H1 (cell line): Measurements from ENCODE around the gene PRKACA. TPM values are rescaled to one million over a fixed set of nuclear protein-coding genes. Genes with fewer than 3 reads are reported as not detected.

ENCODE experiments used
- CTCF ChIA-PET: fragments of 300-600 bp; sonication (Branson Sonifier 250); formaldehyde crosslinking; loops from one replicate; lab custom pipeline; 2021; ENCODE audit not compliant: partially characterized antibody; lab: Charles Lee
- POLR2A ChIA-PET: fragments of 300-600 bp; sonication (Branson Sonifier 250); formaldehyde crosslinking; loops from one replicate; lab custom pipeline; 2021; ENCODE audit warnings: inconsistent platforms; ENCODE audit not compliant: partially characterized antibody; lab: Charles Lee
- DNase-seq, 2 experiments: peaks; one replicate each; pipeline versions ENCODE4 v3.0.0 to v3.0.0-alpha.2; 2010 to 2022; ENCODE audit warnings: low spot score in 2 of 2, low read depth in 1 of 2, mixed read lengths in 1 of 2
- FAIRE-seq: peaks from 2 replicates; lab custom pipeline; 2011; peaks lifted over from hg19 to GRCh38; lab: Jason Lieb, UNC
- H2AFZ ChIP-seq: 2 replicates; pipeline ENCODE4 v1.8.1; 2012; ENCODE audit warnings: low read length, inconsistent platforms
- H2AK5ac ChIP-seq: 2 replicates; pipeline ENCODE4 v1.6.1; 2013; ENCODE audit warnings: low read depth, low read length
- H2BK120ac ChIP-seq: replicated peaks from 2 replicates; pipeline ENCODE3; 2013; ENCODE audit warnings: low read depth, low read length, inconsistent platforms
- H2BK12ac ChIP-seq: 2 replicates; pipeline ENCODE4 v1.6.1; 2013; ENCODE audit warnings: low read depth, low read length
- H2BK15ac ChIP-seq: 2 replicates; pipeline ENCODE4 v1.6.1; 2013; ENCODE audit warnings: low read length
- H2BK20ac ChIP-seq: 2 replicates; pipeline ENCODE4 v1.6.1; 2013; ENCODE audit warnings: low read length
- H2BK5ac ChIP-seq: 2 replicates; pipeline ENCODE4 v1.6.1; 2013; ENCODE audit warnings: low read depth, low read length
- H3K14ac ChIP-seq: 2 replicates; pipeline ENCODE4 v1.6.1; 2013; ENCODE audit warnings: inconsistent platforms; ENCODE audit not compliant: insufficient read length
- H3K18ac ChIP-seq: 2 replicates; pipeline ENCODE4 v1.6.1; 2013; ENCODE audit warnings: low read length; ENCODE audit errors: extremely low read depth
- H3K23ac ChIP-seq: 2 replicates; pipeline ENCODE4 v1.6.1; 2013; ENCODE audit warnings: inconsistent platforms; ENCODE audit not compliant: insufficient read length
- H3K23me2 ChIP-seq: 2 replicates; pipeline ENCODE4 v1.6.1; 2013; ENCODE audit warnings: low read depth, low read length
- H3K27ac ChIP-seq: 2 replicates; pipeline ENCODE4 v1.6.1; 2011; ENCODE audit warnings: low read depth, low read length, inconsistent platforms
- H3K27me3 ChIP-seq, 4 experiments: replicated peaks in 1 of 4; 1 replicate in 1 of 4; 2 replicates in 3 of 4; pipeline versions ENCODE4 v1.6.1 to v1.8.1; 2011 to 2013; ENCODE audit warnings: low read length in 3 of 4, mild to moderate bottlenecking in 3 of 4, inconsistent platforms in 2 of 4, mixed read lengths in 2 of 4, moderate library complexity in 1 of 4; ENCODE audit not compliant: control insufficient read depth in 3 of 4, insufficient read depth in 3 of 4; ENCODE audit errors: extremely low read depth in 1 of 4
- H3K36me3 ChIP-seq, 4 experiments: 2 replicates each; pipeline versions ENCODE4 v1.6.1 to v1.8.1; 2011 to 2013; ENCODE audit warnings: mild to moderate bottlenecking in 4 of 4, low read length in 3 of 4, moderate library complexity in 2 of 4, control low read depth in 1 of 4, inconsistent platforms in 1 of 4; ENCODE audit not compliant: insufficient read depth in 4 of 4, control insufficient read depth in 2 of 4
- H3K4ac ChIP-seq: replicated peaks from 2 replicates; pipeline ENCODE3; 2013; ENCODE audit warnings: low read length, low read depth, mixed read lengths, inconsistent platforms; ENCODE audit not compliant: insufficient read length
- H3K4me1 ChIP-seq, 4 experiments: replicated peaks in 1 of 4; 1 replicate in 1 of 4; 2 replicates in 3 of 4; pipeline versions ENCODE4 v1.6.1 to v1.8.1; 2011 to 2013; ENCODE audit warnings: low read length in 3 of 4, inconsistent platforms in 2 of 4, mixed read lengths in 1 of 4; ENCODE audit not compliant: insufficient read depth in 4 of 4, control insufficient read depth in 3 of 4
- H3K4me2 ChIP-seq, 2 experiments: 2 replicates each; pipeline versions ENCODE4 v1.6.1 to v1.8.1; 2011 to 2013; ENCODE audit warnings: low read depth in 2 of 2, low read length in 2 of 2, control low read depth in 1 of 2, inconsistent platforms in 1 of 2, mild to moderate bottlenecking in 1 of 2; ENCODE audit not compliant: insufficient read depth in 1 of 2
- H3K4me3 ChIP-seq, 4 experiments: fragments of 200-600, 300-600 bp in 1 of 4; sonication (generic), shearing (Covaris generic), sonication (Bioruptor Twin) in 1 of 4; 2 replicates each; pipeline versions ENCODE4 v1.5.1 to v1.8.1; 2011 to 2016; ENCODE audit warnings: low read length in 4 of 4, low read depth in 3 of 4, control low read depth in 2 of 4, inconsistent platforms in 2 of 4, mild to moderate bottlenecking in 2 of 4, mixed read lengths in 1 of 4, moderate library complexity in 1 of 4; ENCODE audit not compliant: insufficient read depth in 2 of 4; ENCODE audit errors: extremely low read depth in 1 of 4
- H3K56ac ChIP-seq: replicated peaks from 2 replicates; pipeline ENCODE3; 2013; ENCODE audit warnings: low read depth, mild to moderate bottlenecking, mixed read lengths, low read length, inconsistent platforms; ENCODE audit not compliant: insufficient read length
- H3K79me1 ChIP-seq: 2 replicates; pipeline ENCODE4 v1.6.1; 2013; ENCODE audit warnings: low read depth, low read length, control low read depth
- H3K79me2 ChIP-seq, 2 experiments: 2 replicates each; pipeline versions ENCODE4 v1.6.1 to v1.8.1; 2012 to 2013; ENCODE audit warnings: low read length in 2 of 2, mild to moderate bottlenecking in 2 of 2, inconsistent platforms in 1 of 2; ENCODE audit not compliant: insufficient read depth in 2 of 2, control insufficient read depth in 1 of 2
- H3K9ac ChIP-seq, 4 experiments: replicated peaks in 1 of 4; 1 replicate in 1 of 4; 2 replicates in 3 of 4; pipeline versions ENCODE4 v1.6.1 to v1.8.1; 2011 to 2013; ENCODE audit warnings: low read depth in 3 of 4, low read length in 3 of 4, control low read depth in 2 of 4, mild to moderate bottlenecking in 2 of 4, moderate library complexity in 2 of 4, inconsistent platforms in 1 of 4; ENCODE audit errors: extremely low read depth in 1 of 4
- H3K9me3 ChIP-seq, 2 experiments: 2 replicates each; pipeline versions ENCODE4 v1.6.1 to v1.8.1; 2012 to 2013; ENCODE audit warnings: mild to moderate bottlenecking in 2 of 2, moderate library complexity in 2 of 2, control low read depth in 1 of 2, inconsistent platforms in 1 of 2, low read depth in 1 of 2, low read length in 1 of 2, mixed read lengths in 1 of 2; ENCODE audit not compliant: insufficient read depth in 2 of 2
- H4K20me1 ChIP-seq, 2 experiments: replicated peaks in 1 of 2; 2 replicates each; pipeline versions ENCODE3 to v1.8.1; 2011 to 2013; ENCODE audit warnings: inconsistent platforms in 2 of 2, low read length in 2 of 2, mild to moderate bottlenecking in 1 of 2; ENCODE audit not compliant: insufficient read depth in 2 of 2, control insufficient read depth in 1 of 2
- H4K5ac ChIP-seq: 2 replicates; pipeline ENCODE4 v1.6.1; 2013; ENCODE audit warnings: low read length, low read depth, mixed read lengths, inconsistent platforms; ENCODE audit not compliant: insufficient read length
- H4K8ac ChIP-seq: 2 replicates; pipeline ENCODE4 v1.8.0; 2013; ENCODE audit warnings: mild to moderate bottlenecking, moderate library complexity, low read length, inconsistent platforms; ENCODE audit not compliant: insufficient read depth; ENCODE audit errors: extremely low read depth
- H4K91ac ChIP-seq: replicated peaks from 2 replicates; pipeline ENCODE3; 2013; ENCODE audit warnings: low read length, mixed read lengths, inconsistent platforms; ENCODE audit not compliant: insufficient read length
- ATF2 ChIP-seq: IDR thresholded peaks from 2 replicates; pipeline ENCODE4 v1.6.1; 2012; ENCODE audit warnings: low read length, inconsistent platforms
- ATF3 ChIP-seq: IDR thresholded peaks from 2 replicates; pipeline ENCODE4 v1.6.1; 2011; ENCODE audit warnings: low read depth, mild to moderate bottlenecking, low read length; ENCODE audit not compliant: insufficient read depth
- CTCF ChIP-seq, 3 experiments: IDR thresholded peaks; 1 replicate in 2 of 3; 2 replicates in 1 of 3; pipeline versions ENCODE4 v1.5.1 to v1.6.1; 2011; ENCODE audit warnings: low read length in 3 of 3, mild to moderate bottlenecking in 3 of 3, inconsistent platforms in 2 of 3, low read depth in 1 of 3, moderate library complexity in 1 of 3; ENCODE audit not compliant: insufficient read depth in 1 of 3; ENCODE audit errors: control extremely low read depth in 1 of 3
- RAD21 ChIP-seq, 2 experiments: IDR thresholded peaks in 1 of 2; conservative IDR thresholded peaks in 1 of 2; 2 replicates each; pipeline ENCODE4 v1.6.1; 2011; ENCODE audit warnings: low read depth in 2 of 2, low read length in 2 of 2, improper control_type of control experiment in 1 of 2, inconsistent platforms in 1 of 2, mild to moderate bottlenecking in 1 of 2, moderate library complexity in 1 of 2
- SIN3A ChIP-seq, 2 experiments: IDR thresholded peaks in 1 of 2; conservative IDR thresholded peaks in 1 of 2; 2 replicates each; pipeline ENCODE4 v1.6.1; 2011 to 2012; ENCODE audit warnings: low read length in 2 of 2, improper control_type of control experiment in 1 of 2, low read depth in 1 of 2, mild to moderate bottlenecking in 1 of 2
- USF2 ChIP-seq: IDR thresholded peaks from 2 replicates; pipeline ENCODE4 v1.6.1; 2011; ENCODE audit warnings: low read length, improper control_type of control experiment
- WGBS, 2 experiments: shearing (Covaris generic) in 1 of 2; methylation state at CpG; one replicate each; pipeline versions ENCODE4 v1.1.6 to v1.1.7; 2013 to 2015; ENCODE audit warnings: low lambda C conversion rate in 2 of 2, mixed read lengths in 2 of 2, inconsistent platforms in 1 of 2, low coverage in 1 of 2, missing lambda C conversion rate in 1 of 2; ENCODE audit not compliant: insufficient replicate concordance in 2 of 2, insufficient coverage in 1 of 2, insufficient read length in 1 of 2; ENCODE audit errors: extremely low coverage in 1 of 2, missing lambda C conversion rate in 1 of 2; 5-methylcytosine and 5-hydroxymethylcytosine counted together
- polyA plus RNA-seq, 7 experiments: library from polyadenylated mRNA; depleted of rRNA in 3 of 7; stranded (reverse) in 5 of 7; unstranded in 2 of 7; fragments of >200 nt in 5 of 7; fragments of 200-250 nt in 2 of 7; gene quantifications; 1 replicate in 5 of 7; 2 replicates in 1 of 7; 4 replicates in 1 of 7; pipeline versions ENCODE4 v1.2.1 to v1.2.3, GENCODE V29; 2011 to 2013; ENCODE audit warnings: missing spikeins in 2 of 7, mixed read lengths in 2 of 7
- total RNA-seq: library from RNA; stranded (reverse); fragmentation: NEBNext Ultra II Directional; extraction: Animal tissue kit (Norgen Biotek cat#: 25700); gene quantifications from 2 replicates; pipeline ENCODE4 v1.2.1, GENCODE V29; 2021

The PRKACA gene
- total and polyA plus RNA-seq, 2 of the 8 experiments (the other 6 are each of a cell fraction or from before 2014, with no cell fraction given) = 14.2 to 48.2 TPM

- H2BK120ac ChIP-seq = no peak overlapping the region
- H3K27ac ChIP-seq = no peak overlapping the region
- no peak overlapping the region for H3K56ac ChIP-seq
- H3K79me2 ChIP-seq = no peaks in the 10 kb centered on the region
- peaks cover 0 to 6% (median 2%) of the 10 kb centered on the region in 4 experiments; a peak in 4 of 7 replicates for H3K27me3 ChIP-seq
- H4K91ac ChIP-seq = no peak overlapping the region
- no peak overlapping the region for H2AFZ ChIP-seq
- no peak overlapping the region for H2AK5ac ChIP-seq
- H3K4me1 ChIP-seq = peaks cover 3 to 5% (median 4%) of the 10 kb centered on the region in 4 experiments
- peaks cover 11% of the 10 kb centered on the region for H3K23me2 ChIP-seq
- H3K4ac ChIP-seq = no peak overlapping the region
- DNase-seq = no peak
- TF ChIP-seq ATF3 (no peak), RAD21 (IDR thresholded peaks at IDR 0.05 in 1 of 2, conservative IDR thresholded peaks at IDR 0.05 in 1 of 2; ENCODE audit: low read depth in 2 of 2, low read length in 2 of 2) (peak in 1 of 2 experiments; percentile 18; a peak in 1 of 4 replicates), ATF2 (no peak), CTCF (IDR thresholded peaks at IDR 0.05; ENCODE audit: control extremely low read depth in 1 of 3, insufficient read depth in 1 of 3, low read depth in 1 of 3, low read length in 3 of 3) (peak in 2 of 3 experiments; percentile 18 to 32; a peak in 2 of 4 replicates), SIN3A (conservative IDR thresholded peaks at IDR 0.05 in 1 of 2, IDR thresholded peaks at IDR 0.05 in 1 of 2; ENCODE audit: low read depth in 1 of 2, low read length in 2 of 2) (no peak), USF2 (no peak)
- WGBS, 2 experiments = 11% methylated on average over 14 of the region's 16 CpGs; no CpG with 5 or more reads in 1 of the 2 experiments
- peaks cover 4 to 8% of the 10 kb centered on the region in 2 experiments for H4K20me1 ChIP-seq
- no peaks in the 10 kb centered on the region for H3K79me1 ChIP-seq
- no peak overlapping the region for H3K18ac ChIP-seq
- no peak overlapping the region for H4K8ac ChIP-seq
- H4K5ac ChIP-seq = no peak overlapping the region
- H3K4me3 ChIP-seq = peak overlapping the region; percentile 42 to 78 (median 60)
- H3K9ac ChIP-seq = no peak overlapping the region
- ChIA-PET CTCF (interaction anchor here (1.0 to 1.1 kb wide), 3 partner anchors 15 to 292 kb away, joined by 4 read pairs; no protein-coding TSS in a partner anchor), POLR2A (interaction anchor here (1.0 to 1.1 kb wide), 2 partner anchors 25 to 263 kb away, joined by 3 read pairs; no protein-coding TSS in a partner anchor)
- peak overlapping the region; percentile 65 to 74 for H3K4me2 ChIP-seq
- peaks cover 8% of the 10 kb centered on the region in 2 experiments; a peak in 3 of 4 replicates for H3K9me3 ChIP-seq
- no peak overlapping the region for H2BK5ac ChIP-seq
- H3K14ac ChIP-seq = no peak overlapping the region
- no peak overlapping the region for H2BK15ac ChIP-seq
- H2BK20ac ChIP-seq = no peak overlapping the region
- peak; percentile 19 for FAIRE-seq
- H2BK12ac ChIP-seq = no peak overlapping the region
- H3K36me3 ChIP-seq = peaks cover 0 to 13% (median 4%) of the 10 kb centered on the region in 4 experiments; a peak in 3 of 8 replicates
- H3K23ac ChIP-seq = no peak overlapping the region
Observed at GRCh38 chr19:14089412-14089661, 28.2 kb downstream of the PRKACA start.
